Hematopoietic multipotent progenitor cell treated with erythropoietin and hydrocortisone succinate and interleukin-3 and kit ligand, for 17 days (in vitro differentiated cells): ENCODE measurements around the gene TPM2.
A peak's percentile ranks its signal among the peaks of the same experiment; 100 is the strongest.

ENCODE experiments used
- DNase-seq: peaks from one replicate; pipeline ENCODE4 v3.0.0-alpha.2; 2015; ENCODE audit warnings: low spot score

The TPM2 gene

GRCh38 chr9:35696520-35697215, 6.9 kb upstream of the TPM2 start:
- DNase-seq: peak; percentile 71

DNA sequence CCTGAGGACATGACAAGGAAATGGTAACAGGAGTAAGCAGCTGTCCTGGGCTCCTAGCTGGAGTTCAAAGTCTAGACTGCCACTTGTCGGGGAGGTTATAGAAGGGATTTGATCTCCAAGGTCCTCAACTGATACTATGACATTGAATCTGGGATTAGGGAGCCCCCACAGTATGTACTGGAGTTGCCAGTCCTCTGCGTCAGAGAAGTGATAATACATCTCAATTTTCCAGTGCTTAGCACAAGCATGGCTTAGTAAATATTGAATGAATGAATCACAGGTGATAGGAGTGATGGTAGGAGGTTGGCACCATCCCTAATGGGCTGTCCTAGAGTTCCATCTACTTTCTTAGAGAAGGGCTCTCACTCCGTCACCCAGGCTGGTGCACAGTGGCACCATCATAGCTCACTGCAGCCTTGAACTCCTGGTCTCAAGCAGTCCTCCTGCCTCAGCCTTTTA, 6.2 kb upstream of the TPM2 start:
- DNase-seq: no peak

GRCh38 chr9:35691757-35692301, 2.1 kb upstream of the TPM2 start:
- DNase-seq: no peak

DNA sequence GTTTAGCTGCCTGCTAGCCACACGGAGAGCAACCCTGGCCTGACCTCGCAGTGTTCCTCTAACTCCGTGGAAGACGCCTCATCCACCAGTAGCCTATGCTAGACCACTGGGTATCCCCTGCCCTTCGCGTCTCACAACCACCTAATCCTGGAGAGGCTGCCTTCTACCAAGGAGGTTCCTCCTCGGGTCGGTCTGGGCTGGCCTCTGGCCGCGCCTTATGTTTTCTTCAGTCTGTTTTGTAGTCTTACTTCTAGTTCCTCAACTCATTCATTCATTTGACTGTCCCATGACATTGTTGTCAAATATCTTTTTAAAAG, 1.6 kb upstream of the TPM2 start:
- no peak for DNase-seq

- DNase-seq: no peak
Measured at GRCh38 chr9:35690614-35691333, 1.0 kb upstream of the TPM2 start.

- DNase-seq: no peak
Measured at GRCh38 chr9:35690294-35690613, 529 bp upstream of the TPM2 start.

GRCh38 chr9:35688558-35689541, 875 bp downstream of the TPM2 start:
- no peak for DNase-seq

GRCh38 chr9:35687972-35688557, 1.7 kb downstream of the TPM2 start:
- no peak for DNase-seq

DNA sequence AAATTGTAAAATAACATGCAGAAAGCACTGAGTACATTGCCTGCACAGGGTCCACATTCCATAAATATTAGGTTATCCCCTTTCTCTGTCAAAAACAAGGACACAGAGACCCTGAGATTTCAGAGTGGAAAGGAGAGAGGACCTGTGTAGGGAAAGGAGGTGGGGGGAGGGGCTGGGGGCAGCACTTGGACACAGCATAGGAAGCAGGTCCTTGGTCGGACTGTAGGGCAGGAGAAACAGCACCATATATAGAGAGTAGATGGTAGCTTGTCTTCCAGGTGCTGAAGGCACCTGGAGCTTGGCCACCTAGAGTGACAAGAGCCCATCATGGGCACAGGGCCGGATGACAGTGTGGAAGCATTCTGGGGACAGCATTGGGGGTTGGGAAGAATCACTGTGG, 2.4 kb downstream of the TPM2 start:
- DNase-seq: no peak

- DNase-seq: no peak
Measured at GRCh38 chr9:35686222-35687203, 3.2 kb downstream of the TPM2 start.

DNA sequence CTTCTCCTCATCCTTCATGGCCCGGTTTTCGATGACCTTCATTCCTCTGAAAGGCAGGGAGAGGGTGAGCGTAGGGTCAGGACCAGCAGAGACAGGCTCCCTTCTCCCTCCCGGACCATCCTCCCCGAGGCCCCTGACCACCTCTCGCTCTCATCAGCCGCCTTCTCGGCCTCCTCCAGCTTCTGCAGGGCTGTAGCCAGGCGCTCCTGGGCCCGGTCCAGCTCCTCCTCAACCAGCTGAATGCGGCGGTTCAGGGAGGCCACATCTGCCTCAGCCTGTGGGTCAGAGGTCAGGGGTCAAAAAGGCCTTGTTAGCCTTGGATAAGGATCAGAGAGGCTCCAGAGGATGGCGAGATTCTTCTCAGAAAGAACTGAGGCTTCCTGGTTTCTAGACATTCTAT, 4.2 kb downstream of the TPM2 start:
- DNase-seq: no peak

- DNase-seq: no peak
Measured at GRCh38 chr9:35684921-35685320, 4.8 kb downstream of the TPM2 start.

- no peak for DNase-seq
Measured at GRCh38 chr9:35683323-35683722, 6.4 kb downstream of the TPM2 start.

- no peak for DNase-seq
Measured at GRCh38 chr9:35682520-35683315, 7.0 kb downstream of the TPM2 start.

- DNase-seq: no peak
Measured at GRCh38 chr9:35682051-35682450, 7.7 kb downstream of the TPM2 start.

DNA sequence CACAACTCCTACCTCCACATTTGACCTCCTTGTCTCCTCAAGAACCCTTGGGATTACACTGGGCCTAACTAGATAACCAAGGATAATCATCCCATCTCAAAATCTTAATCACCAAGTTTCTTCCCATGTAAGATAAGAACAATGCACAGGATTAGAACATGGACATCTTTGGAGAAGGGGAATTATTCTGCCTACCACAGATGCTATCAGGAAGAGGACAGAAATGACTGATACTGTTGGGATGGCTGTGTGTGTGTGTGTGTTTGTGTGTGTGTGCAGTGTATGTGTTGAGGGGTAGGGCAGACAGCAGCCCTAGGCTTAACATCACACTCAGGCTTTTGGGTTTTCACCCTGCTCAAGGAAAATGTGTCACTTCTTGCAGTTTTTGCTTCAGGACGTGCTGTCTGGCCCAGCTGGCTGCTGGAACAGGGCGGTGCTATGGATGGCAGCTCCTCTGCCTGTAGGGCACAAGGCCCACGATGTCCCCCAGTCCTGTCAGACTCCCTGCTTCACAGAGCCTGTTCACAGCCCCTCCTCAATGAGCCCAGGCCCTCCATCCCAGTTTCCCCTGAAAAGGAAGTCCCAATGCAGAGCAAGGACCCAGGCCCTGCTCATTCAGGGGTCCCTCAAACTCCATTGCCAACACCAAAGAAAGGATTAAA, 8.3 kb downstream of the TPM2 start:
- DNase-seq: no peak

- DNase-seq: no peak
Measured at GRCh38 chr9:35680331-35681105, 9.2 kb downstream of the TPM2 start.

DNA sequence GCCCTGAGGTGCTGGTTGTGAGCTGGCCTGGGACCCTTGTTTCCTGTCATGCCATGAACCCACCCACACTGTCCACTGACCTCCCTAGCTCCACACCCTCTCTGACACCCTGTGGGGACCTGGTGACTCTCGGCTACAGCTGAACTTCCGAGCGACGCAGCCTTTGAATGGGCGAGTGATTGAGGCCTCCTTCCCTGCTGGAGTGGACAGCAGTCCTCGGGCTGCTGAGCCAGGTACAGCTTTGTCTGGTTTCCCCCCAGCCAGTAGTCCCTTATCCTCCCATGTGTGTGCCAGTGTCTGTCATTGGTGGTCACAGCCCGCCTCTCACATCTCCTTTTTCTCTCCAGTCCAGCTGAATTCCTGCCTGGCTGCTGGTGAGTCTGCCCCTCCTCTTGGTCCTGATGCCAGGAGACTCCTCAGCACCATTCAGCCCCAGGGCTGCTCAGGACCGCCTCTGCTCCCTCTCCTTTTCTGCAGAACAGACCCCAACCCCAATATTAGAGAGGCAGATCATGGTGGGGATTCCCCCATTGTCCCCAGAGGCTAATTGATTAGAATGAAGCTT, 9.9 kb downstream of the TPM2 start:
- DNase-seq: no peak
